ENCODE results near the gene MRPL55. TPM values are rescaled to one million over a fixed set of nuclear protein-coding genes. Genes with fewer than 3 reads are reported as not detected.

MRPL55 gene
- total and polyA plus RNA-seq, 2 of the 13 experiments (the other 11 are each of a cell fraction or from before 2014, with no cell fraction given) = 58.6 to 92.9 TPM

DNA sequence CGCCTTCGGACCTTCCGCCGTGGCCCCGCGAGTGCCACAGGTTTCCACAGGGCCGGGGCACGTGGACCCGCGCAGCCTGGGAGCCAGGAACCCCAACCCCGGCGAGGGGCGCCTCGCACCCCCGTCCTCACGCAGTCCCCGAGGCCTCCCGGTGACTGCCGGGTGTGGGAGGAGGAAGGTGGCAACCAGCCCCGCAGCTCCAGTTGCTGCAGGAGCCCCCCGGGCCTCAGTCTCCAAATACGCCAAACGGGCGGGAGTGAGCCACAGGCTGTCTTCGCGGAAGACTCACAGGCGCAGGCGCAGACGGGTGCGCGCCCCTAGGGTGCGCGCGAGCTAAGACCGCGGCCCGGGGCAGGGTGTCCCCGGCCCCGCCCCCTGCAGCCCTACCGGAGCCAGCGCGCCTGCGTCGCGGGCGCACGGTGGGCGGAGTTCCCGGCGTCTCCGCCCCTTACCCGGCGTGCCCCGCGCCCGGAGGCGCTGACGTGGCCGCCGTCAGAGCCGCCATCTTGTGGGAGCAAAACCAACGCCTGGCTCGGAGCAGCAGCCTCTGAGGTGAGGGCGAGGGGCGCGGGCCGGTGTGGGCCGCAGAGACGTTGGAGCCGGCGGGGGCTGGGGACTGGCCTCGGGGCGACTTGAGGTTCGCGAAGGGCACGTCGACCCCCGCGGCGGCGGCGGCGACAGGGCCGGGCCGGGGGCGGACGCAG is 26.7 kb downstream of the MRPL55 start, which contains the start of gene ARF1 (continued):
- TF ChIP-seq, protein P1, sequence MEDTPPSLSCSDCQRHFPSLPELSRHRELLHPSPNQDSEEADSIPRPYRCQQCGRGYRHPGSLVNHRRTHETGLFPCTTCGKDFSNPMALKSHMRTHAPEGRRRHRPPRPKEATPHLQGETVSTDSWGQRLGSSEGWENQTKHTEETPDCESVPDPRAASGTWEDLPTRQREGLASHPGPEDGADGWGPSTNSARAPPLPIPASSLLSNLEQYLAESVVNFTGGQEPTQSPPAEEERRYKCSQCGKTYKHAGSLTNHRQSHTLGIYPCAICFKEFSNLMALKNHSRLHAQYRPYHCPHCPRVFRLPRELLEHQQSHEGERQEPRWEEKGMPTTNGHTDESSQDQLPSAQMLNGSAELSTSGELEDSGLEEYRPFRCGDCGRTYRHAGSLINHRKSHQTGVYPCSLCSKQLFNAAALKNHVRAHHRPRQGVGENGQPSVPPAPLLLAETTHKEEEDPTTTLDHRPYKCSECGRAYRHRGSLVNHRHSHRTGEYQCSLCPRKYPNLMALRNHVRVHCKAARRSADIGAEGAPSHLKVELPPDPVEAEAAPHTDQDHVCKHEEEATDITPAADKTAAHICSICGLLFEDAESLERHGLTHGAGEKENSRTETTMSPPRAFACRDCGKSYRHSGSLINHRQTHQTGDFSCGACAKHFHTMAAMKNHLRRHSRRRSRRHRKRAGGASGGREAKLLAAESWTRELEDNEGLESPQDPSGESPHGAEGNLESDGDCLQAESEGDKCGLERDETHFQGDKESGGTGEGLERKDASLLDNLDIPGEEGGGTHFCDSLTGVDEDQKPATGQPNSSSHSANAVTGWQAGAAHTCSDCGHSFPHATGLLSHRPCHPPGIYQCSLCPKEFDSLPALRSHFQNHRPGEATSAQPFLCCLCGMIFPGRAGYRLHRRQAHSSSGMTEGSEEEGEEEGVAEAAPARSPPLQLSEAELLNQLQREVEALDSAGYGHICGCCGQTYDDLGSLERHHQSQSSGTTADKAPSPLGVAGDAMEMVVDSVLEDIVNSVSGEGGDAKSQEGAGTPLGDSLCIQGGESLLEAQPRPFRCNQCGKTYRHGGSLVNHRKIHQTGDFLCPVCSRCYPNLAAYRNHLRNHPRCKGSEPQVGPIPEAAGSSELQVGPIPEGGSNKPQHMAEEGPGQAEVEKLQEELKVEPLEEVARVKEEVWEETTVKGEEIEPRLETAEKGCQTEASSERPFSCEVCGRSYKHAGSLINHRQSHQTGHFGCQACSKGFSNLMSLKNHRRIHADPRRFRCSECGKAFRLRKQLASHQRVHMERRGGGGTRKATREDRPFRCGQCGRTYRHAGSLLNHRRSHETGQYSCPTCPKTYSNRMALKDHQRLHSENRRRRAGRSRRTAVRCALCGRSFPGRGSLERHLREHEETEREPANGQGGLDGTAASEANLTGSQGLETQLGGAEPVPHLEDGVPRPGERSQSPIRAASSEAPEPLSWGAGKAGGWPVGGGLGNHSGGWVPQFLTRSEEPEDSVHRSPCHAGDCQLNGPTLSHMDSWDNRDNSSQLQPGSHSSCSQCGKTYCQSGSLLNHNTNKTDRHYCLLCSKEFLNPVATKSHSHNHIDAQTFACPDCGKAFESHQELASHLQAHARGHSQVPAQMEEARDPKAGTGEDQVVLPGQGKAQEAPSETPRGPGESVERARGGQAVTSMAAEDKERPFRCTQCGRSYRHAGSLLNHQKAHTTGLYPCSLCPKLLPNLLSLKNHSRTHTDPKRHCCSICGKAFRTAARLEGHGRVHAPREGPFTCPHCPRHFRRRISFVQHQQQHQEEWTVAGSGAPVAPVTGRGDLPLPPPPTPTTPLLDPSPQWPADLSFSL (CRISPR knock-in tag; IDR thresholded peaks at IDR 0.05) = no peak
- TF ChIP-seq, protein P2, sequence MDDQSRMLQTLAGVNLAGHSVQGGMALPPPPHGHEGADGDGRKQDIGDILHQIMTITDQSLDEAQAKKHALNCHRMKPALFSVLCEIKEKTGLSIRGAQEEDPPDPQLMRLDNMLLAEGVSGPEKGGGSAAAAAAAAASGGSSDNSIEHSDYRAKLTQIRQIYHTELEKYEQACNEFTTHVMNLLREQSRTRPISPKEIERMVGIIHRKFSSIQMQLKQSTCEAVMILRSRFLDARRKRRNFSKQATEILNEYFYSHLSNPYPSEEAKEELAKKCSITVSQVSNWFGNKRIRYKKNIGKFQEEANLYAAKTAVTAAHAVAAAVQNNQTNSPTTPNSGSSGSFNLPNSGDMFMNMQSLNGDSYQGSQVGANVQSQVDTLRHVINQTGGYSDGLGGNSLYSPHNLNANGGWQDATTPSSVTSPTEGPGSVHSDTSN (CRISPR knock-in tag; IDR thresholded peaks at IDR 0.05; ENCODE audit: borderline replicate concordance) = no peak; the same call in 1 of the 2 replicates
- no peak for TF ChIP-seq TEAD3 (CRISPR knock-in tag; optimal IDR thresholded peaks at IDR 0.05; ENCODE audit: borderline replicate concordance)
- TF ChIP-seq SMYD3 (CRISPR knock-in tag; IDR thresholded peaks at IDR 0.05) = peak; percentile 47; the same call in 1 of the 2 replicates
- TF ChIP-seq, protein P3, sequence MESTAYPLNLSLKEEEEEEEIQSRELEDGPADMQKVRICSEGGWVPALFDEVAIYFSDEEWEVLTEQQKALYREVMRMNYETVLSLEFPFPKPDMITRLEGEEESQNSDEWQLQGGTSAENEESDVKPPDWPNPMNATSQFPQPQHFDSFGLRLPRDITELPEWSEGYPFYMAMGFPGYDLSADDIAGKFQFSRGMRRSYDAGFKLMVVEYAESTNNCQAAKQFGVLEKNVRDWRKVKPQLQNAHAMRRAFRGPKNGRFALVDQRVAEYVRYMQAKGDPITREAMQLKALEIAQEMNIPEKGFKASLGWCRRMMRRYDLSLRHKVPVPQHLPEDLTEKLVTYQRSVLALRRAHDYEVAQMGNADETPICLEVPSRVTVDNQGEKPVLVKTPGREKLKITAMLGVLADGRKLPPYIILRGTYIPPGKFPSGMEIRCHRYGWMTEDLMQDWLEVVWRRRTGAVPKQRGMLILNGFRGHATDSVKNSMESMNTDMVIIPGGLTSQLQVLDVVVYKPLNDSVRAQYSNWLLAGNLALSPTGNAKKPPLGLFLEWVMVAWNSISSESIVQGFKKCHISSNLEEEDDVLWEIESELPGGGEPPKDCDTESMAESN (CRISPR knock-in tag; conservative IDR thresholded peaks at IDR 0.05) = peak; percentile 72; the same call in 1 of the 2 replicates
- TF ChIP-seq, protein P4, sequence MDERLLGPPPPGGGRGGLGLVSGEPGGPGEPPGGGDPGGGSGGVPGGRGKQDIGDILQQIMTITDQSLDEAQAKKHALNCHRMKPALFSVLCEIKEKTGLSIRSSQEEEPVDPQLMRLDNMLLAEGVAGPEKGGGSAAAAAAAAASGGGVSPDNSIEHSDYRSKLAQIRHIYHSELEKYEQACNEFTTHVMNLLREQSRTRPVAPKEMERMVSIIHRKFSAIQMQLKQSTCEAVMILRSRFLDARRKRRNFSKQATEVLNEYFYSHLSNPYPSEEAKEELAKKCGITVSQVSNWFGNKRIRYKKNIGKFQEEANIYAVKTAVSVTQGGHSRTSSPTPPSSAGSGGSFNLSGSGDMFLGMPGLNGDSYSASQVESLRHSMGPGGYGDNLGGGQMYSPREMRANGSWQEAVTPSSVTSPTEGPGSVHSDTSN (CRISPR knock-in tag; IDR thresholded peaks at IDR 0.05) = no peak
- peak; percentile 85; the same call in 1 of the 2 replicates for TF ChIP-seq RCOR2 (CRISPR knock-in tag; IDR thresholded peaks at IDR 0.05)
- 0 out of 2 replicates have a peak, but pooled peaks have one; percentile 24 for TF ChIP-seq KLF12 (CRISPR knock-in tag; IDR thresholded peaks at IDR 0.05; ENCODE audit: borderline replicate concordance)
- TF ChIP-seq FOSL2 (CRISPR knock-in tag; IDR thresholded peaks at IDR 0.05) = no peak; the same call in 1 of the 2 replicates
- TF ChIP-seq ZSCAN29 (CRISPR knock-in tag; conservative IDR thresholded peaks at IDR 0.05) = no peak
- TF ChIP-seq PAWR (CRISPR knock-in tag; IDR thresholded peaks at IDR 0.05; ENCODE audit: borderline replicate concordance) = no peak
- no peak for TF ChIP-seq GATAD2A (CRISPR knock-in tag; IDR thresholded peaks at IDR 0.05)
- TF ChIP-seq ZBTB38 (CRISPR knock-in tag; IDR thresholded peaks at IDR 0.05) = no peak; the same call in 1 of the 2 replicates
- TF ChIP-seq ZNF879 (CRISPR knock-in tag; IDR thresholded peaks at IDR 0.05) = no peak
- TF ChIP-seq ZNF333 (CRISPR knock-in tag; IDR thresholded peaks at IDR 0.05; ENCODE audit: borderline replicate concordance) = peak; percentile 56; the same call in 1 of the 2 replicates
- no peak for TF ChIP-seq JARID2 (CRISPR knock-in tag; IDR thresholded peaks at IDR 0.05; ENCODE audit: insufficient replicate concordance)
- no peak for TF ChIP-seq ZNF282 (IDR thresholded peaks at IDR 0.05; ENCODE audit: partially characterized antibody)
- no peak for TF ChIP-seq FOXA1 (IDR thresholded peaks at IDR 0.05)
- 0 out of 2 replicates have a peak, but pooled peaks have one; percentile 11 for TF ChIP-seq FOXA1 (CRISPR knock-in tag; IDR thresholded peaks at IDR 0.05)
- TF ChIP-seq POLR2A (IDR thresholded peaks at IDR 0.05; ENCODE audit: insufficient read depth in 1 of 2, low read depth in 2 of 2, low read length in 2 of 2) = peak; percentile 81 to 83
- peak; percentile 71 for TF ChIP-seq GATAD1 (CRISPR knock-in tag; IDR thresholded peaks at IDR 0.05)

All from HepG2 (cell line).